HG03039 (cell line): ENCODE measurements around the gene RALY.

Experiments
- ATAC-seq: cut with Tn5 transposase; IDR thresholded peaks from one replicate; pipeline ENCODE4 v1.9.1; 2021; ENCODE audit warnings: mild to moderate bottlenecking, moderate library complexity; ENCODE audit not compliant: unreplicated experiment

The RALY gene

GRCh38 chr20:34047010-34047687 is 53.4 kb downstream of the RALY start:
- no peak for ATAC-seq

- no peak for ATAC-seq
Measured at GRCh38 chr20:34047917-34048316, 54.2 kb downstream of the RALY start.

GRCh38 chr20:34049389-34049788 is 55.7 kb downstream of the RALY start:
- no peak for ATAC-seq

- ATAC-seq = no peak
Measured at GRCh38 chr20:34049897-34050695, 56.4 kb downstream of the RALY start.

GRCh38 chr20:34052414-34052813 is 58.7 kb downstream of the RALY start:
- ATAC-seq = no peak

GRCh38 chr20:34055290-34055689 is 61.6 kb downstream of the RALY start:
- ATAC-seq = no peak

GRCh38 chr20:34058831-34059230 is 65.1 kb downstream of the RALY start:
- no peak for ATAC-seq

GRCh38 chr20:34060970-34061369 is 67.3 kb downstream of the RALY start:
- no peak for ATAC-seq

- no peak for ATAC-seq
Measured at GRCh38 chr20:34061695-34062094, 68.0 kb downstream of the RALY start.

- no peak for ATAC-seq
Measured at GRCh38 chr20:34062570-34063482, 69.1 kb downstream of the RALY start.

- ATAC-seq = no peak
Measured at GRCh38 chr20:34064286-34064685, 70.6 kb downstream of the RALY start.

- no peak for ATAC-seq
Measured at GRCh38 chr20:34065260-34065659, 71.5 kb downstream of the RALY start.

- no peak for ATAC-seq
Measured at GRCh38 chr20:34066476-34067090, 72.9 kb downstream of the RALY start.

- ATAC-seq = no peak
Measured at GRCh38 chr20:34068001-34068400, 74.3 kb downstream of the RALY start.

GRCh38 chr20:34069341-34070078 is 75.8 kb downstream of the RALY start:
- no peak for ATAC-seq

- no peak for ATAC-seq
Measured at GRCh38 chr20:34070079-34070439, 76.3 kb downstream of the RALY start.

- ATAC-seq = no peak
Measured at GRCh38 chr20:34070859-34071258, 77.1 kb downstream of the RALY start.

GRCh38 chr20:34072076-34072475 is 78.4 kb downstream of the RALY start:
- ATAC-seq = no peak

- ATAC-seq = no peak
Measured at GRCh38 chr20:34072778-34073177, 79.1 kb downstream of the RALY start.

GRCh38 chr20:34074101-34074760 is 80.5 kb downstream of the RALY start:
- ATAC-seq = no peak
